Lung (tissue), 12 donors: ENCODE results near the gene CADM2. TPM values are rescaled to one million over a fixed set of nuclear protein-coding genes. Genes with fewer than 3 reads are reported as not detected.

Source experiments
- ATAC-seq: fragments of 200-7000 bp; cut with Tn5 transposase; one replicate; pipeline ENCODE4 v1.9.1; 2020; ENCODE audit warnings: moderate number of reproducible peaks; ENCODE audit not compliant: insufficient read depth, low FRiP score
- DNase-seq, 3 donors: peaks; one replicate each; pipeline ENCODE4 v3.0.0-alpha.2; 2013 to 2017
- H3K27ac ChIP-seq, 2 donors: one replicate each; pipeline ENCODE4 v1.5.1; 2013; ENCODE audit warnings: mild to moderate bottlenecking in 2 of 2, moderate library complexity in 2 of 2, control low read depth in 1 of 2, inconsistent platforms in 1 of 2, low read depth in 1 of 2, low read length in 1 of 2
- H3K27me3 ChIP-seq, 3 donors: one replicate each; pipeline ENCODE4 v1.5.1; 2013; ENCODE audit warnings: low read length in 2 of 3; ENCODE audit not compliant: control insufficient read depth in 3 of 3, insufficient read depth in 3 of 3
- H3K36me3 ChIP-seq, 4 donors: one replicate each; pipeline ENCODE4 v1.5.1; 2013; ENCODE audit warnings: low read length in 4 of 4, mild to moderate bottlenecking in 1 of 4, moderate library complexity in 1 of 4; ENCODE audit not compliant: control insufficient read depth in 4 of 4, insufficient read depth in 4 of 4
- H3K4me1 ChIP-seq, 5 donors: one replicate each; pipeline ENCODE4 v1.5.1; 2013; ENCODE audit warnings: low read length in 5 of 5, mild to moderate bottlenecking in 2 of 5, moderate library complexity in 1 of 5; ENCODE audit not compliant: control insufficient read depth in 5 of 5, insufficient read depth in 5 of 5
- H3K4me3 ChIP-seq: one replicate; pipeline ENCODE4 v1.5.1; 2013; ENCODE audit warnings: mild to moderate bottlenecking, control low read depth, moderate library complexity
- H3K9ac ChIP-seq, 2 donors: one replicate each; pipeline ENCODE4 v1.5.1; 2013; ENCODE audit warnings: low read length in 2 of 2, control low read depth in 1 of 2; ENCODE audit not compliant: insufficient read depth in 1 of 2
- H3K9me3 ChIP-seq, 4 donors: one replicate each; pipeline ENCODE4 v1.5.1; 2013; ENCODE audit warnings: low read length in 3 of 4, mild to moderate bottlenecking in 1 of 4, moderate library complexity in 1 of 4; ENCODE audit not compliant: control insufficient read depth in 4 of 4, insufficient read depth in 3 of 4
- WGBS, 2 donors: extraction: QIAGEN DNeasy Blood & Tissue Kit; methylation state at CpG; one replicate each; pipeline ENCODE4 v1.1.7; 2013; 5-methylcytosine and 5-hydroxymethylcytosine counted together
- polyA plus RNA-seq, 2 donors: library from polyadenylated mRNA; stranded (reverse); fragments of 200-250 nt; gene quantifications; one replicate each; pipeline ENCODE4 v1.2.1, GENCODE V29; 2013
- total RNA-seq, 2 donors: library from RNA; depleted of rRNA in 1 of 2; stranded (reverse); fragments of >200 nt in 1 of 2; gene quantifications; one replicate each; pipeline ENCODE4 v1.2.1, GENCODE V29; 2014 to 2021
- TF ChIP-seq, protein P1 (sequence below): IDR thresholded peaks from 2 replicates; pipeline ENCODE4 v1.5.1; 2012; ENCODE audit warnings: mild to moderate bottlenecking; ENCODE audit errors: control extremely low read depth, extremely low read depth
- donor health status: control.
- donor health status: control.
- donor health status: Bipolar disorder and iron deficiency.
- donor health status: healthy.
- donor health status: DM: yes; HTN: yes; CAD: no.

CADM2 gene
- total and polyA plus RNA-seq, 4 donors = 0.14 to 3.3 (median 0.32) TPM

GRCh38 chr3:85074003-85074402 is 115.2 kb downstream of the CADM2 start:
- H3K4me3 ChIP-seq = no peak overlapping the region
- no peaks in the 10 kb centered on the region for H3K27me3 ChIP-seq
- H3K4me1 ChIP-seq = no peaks in the 10 kb centered on the region
- no peaks in the 10 kb centered on the region for H3K36me3 ChIP-seq
- no peak overlapping the region for H3K9ac ChIP-seq
- DNase-seq (no peak), ATAC-seq (no peak)
- TF ChIP-seq, protein P1, sequence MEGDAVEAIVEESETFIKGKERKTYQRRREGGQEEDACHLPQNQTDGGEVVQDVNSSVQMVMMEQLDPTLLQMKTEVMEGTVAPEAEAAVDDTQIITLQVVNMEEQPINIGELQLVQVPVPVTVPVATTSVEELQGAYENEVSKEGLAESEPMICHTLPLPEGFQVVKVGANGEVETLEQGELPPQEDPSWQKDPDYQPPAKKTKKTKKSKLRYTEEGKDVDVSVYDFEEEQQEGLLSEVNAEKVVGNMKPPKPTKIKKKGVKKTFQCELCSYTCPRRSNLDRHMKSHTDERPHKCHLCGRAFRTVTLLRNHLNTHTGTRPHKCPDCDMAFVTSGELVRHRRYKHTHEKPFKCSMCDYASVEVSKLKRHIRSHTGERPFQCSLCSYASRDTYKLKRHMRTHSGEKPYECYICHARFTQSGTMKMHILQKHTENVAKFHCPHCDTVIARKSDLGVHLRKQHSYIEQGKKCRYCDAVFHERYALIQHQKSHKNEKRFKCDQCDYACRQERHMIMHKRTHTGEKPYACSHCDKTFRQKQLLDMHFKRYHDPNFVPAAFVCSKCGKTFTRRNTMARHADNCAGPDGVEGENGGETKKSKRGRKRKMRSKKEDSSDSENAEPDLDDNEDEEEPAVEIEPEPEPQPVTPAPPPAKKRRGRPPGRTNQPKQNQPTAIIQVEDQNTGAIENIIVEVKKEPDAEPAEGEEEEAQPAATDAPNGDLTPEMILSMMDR = no peak
- H3K27ac ChIP-seq = no peak overlapping the region
- H3K9me3 ChIP-seq = no peaks in the 10 kb centered on the region
- 78 to 86% methylated on average over 5 of the region's 5 CpGs for WGBS, 2 donors

DNA sequence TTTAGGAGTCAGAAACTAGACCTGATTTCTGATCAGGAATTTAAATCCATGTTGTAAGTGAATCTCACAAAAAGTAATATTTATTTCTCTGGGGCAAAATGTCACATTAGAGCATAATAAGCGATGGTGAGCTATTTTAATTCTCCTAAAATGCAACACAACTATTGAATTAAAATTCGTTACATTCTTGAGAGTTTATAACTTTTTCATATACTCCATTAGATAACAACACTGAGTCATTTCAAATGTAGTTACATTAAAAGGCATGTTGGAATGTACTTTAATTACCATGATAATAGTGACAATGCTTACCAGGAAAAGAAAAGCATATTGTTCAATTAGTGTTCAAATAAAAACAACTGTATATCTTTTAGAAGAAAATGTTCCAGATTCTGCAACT is 116.9 kb downstream of the CADM2 start:
- ATAC-seq (no peak), DNase-seq (no peak)
- TF ChIP-seq, protein P1 = no peak
- Histone ChIP-seq H3K9ac (no peak overlapping the region), H3K4me3 (no peak overlapping the region), H3K4me1 (no peaks in the 10 kb centered on the region), H3K9me3 (no peaks in the 10 kb centered on the region), H3K27ac (no peak overlapping the region), H3K36me3 (no peaks in the 10 kb centered on the region), H3K27me3 (no peaks in the 10 kb centered on the region)
- 83 to 85% methylated on average over 2 of the region's 2 CpGs for WGBS, 2 donors

DNA sequence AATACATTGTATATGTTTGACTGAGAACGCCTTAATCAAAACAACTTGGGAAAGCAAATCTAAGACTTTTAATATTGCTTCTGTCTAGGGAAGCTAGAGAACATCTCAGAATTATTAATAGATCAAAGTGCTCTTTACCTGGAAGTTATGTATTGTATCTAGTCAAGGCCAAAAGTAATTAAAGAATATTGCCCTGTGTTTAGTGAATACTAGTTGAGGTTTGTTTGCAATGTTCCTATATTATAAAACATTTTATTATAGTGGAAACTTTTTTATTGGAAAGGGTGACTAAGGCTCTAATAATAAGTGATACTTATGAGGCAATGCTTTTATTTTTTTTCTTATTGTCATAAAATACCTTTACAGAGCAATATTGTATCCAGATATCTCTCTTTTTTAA is 118.2 kb downstream of the CADM2 start:
- ATAC-seq = no peak
- H3K4me1 ChIP-seq = peaks cover 0 to 9% (median 0%) of the 10 kb centered on the region in 5 donors
- TF ChIP-seq, protein P1 = no peak
- DNase-seq = no peak
- no peaks in the 10 kb centered on the region for H3K27me3 ChIP-seq
- H3K27ac ChIP-seq = no peak overlapping the region
- no peaks in the 10 kb centered on the region for H3K9me3 ChIP-seq
- H3K9ac ChIP-seq = no peak overlapping the region
- H3K36me3 ChIP-seq = no peaks in the 10 kb centered on the region
- 88 to 97% methylated on average over 1 of the region's 1 CpG for WGBS, 2 donors
- H3K4me3 ChIP-seq = no peak overlapping the region
